ENCODE data around the gene FBXO7.

GRCh38 chr22:32515084-32515483 is 40.5 kb downstream of the FBXO7 start:
- TF ChIP-seq CTCF (IDR thresholded peaks at IDR 0.05; ENCODE audit: low read length) (no peak), EZH2 (optimal IDR thresholded peaks at IDR 0.05; ENCODE audit: low read depth, low read length) (no peak), EZH2phosphoT487 (IDR thresholded peaks at IDR 0.05; ENCODE audit: low read length) (no peak)

All from MM.1S (cell line).